Activated CD8-positive, alpha-beta memory T cell treated with anti-CD3 and anti-CD28 coated beads, Interleukin-2, amount 10 ng/mL, durations not matched to agents 7 days and 5 days (primary cell): ENCODE data around the gene PHC2. TPM values are rescaled to one million over a fixed set of nuclear protein-coding genes. Genes with fewer than 3 reads are reported as not detected.
A peak's percentile ranks its signal among the peaks of the same experiment; 100 is the strongest.

Experiments used
- ATAC-seq: fragments of 150-1000 bp; cut with Tn5 transposase; one replicate; pipeline ENCODE4 v1.10.0; 2021; ENCODE audit warnings: moderate library complexity
- CTCF ChIA-PET: fragments of 350-600 bp; sonication (Branson Sonifier 250); formaldehyde crosslinking; loops from one replicate; lab custom pipeline; 2021; ENCODE audit warnings: antibody characterized with exemption; lab: Charles Lee
- DNase-seq: peaks from one replicate; pipeline ENCODE4 v3.0.0-alpha.2; 2020
- H3K27ac Mint-ChIP-seq: one replicate; pipeline ENCODE4 v1.8.0; 2021; ENCODE audit warnings: mild to moderate bottlenecking, mixed read lengths
- H3K27me3 Mint-ChIP-seq: one replicate; pipeline ENCODE4 v1.8.0; 2021; ENCODE audit warnings: mixed read lengths
- H3K36me3 Mint-ChIP-seq: one replicate; pipeline ENCODE4 v1.8.0; 2021; ENCODE audit warnings: mild to moderate bottlenecking, mixed read lengths
- H3K4me1 Mint-ChIP-seq: one replicate; pipeline ENCODE4 v1.8.0; 2021; ENCODE audit warnings: mixed read lengths
- H3K4me3 Mint-ChIP-seq: one replicate; pipeline ENCODE4 v1.8.0; 2021; ENCODE audit warnings: mild to moderate bottlenecking, moderate library complexity, mixed read lengths
- H3K9me3 Mint-ChIP-seq: one replicate; pipeline ENCODE4 v1.8.0; 2022; ENCODE audit warnings: low read depth, mixed read lengths
- total RNA-seq, 2 experiments: library from RNA; stranded (reverse); gene quantifications; one replicate each; pipeline ENCODE4 v1.2.3, GENCODE V29; 2021

Gene PHC2
- total RNA-seq, 2 experiments from 2014 or later = 36.4 to 43.0 TPM

- Mint-ChIP-seq H3K36me3 (peaks cover under 1% of the 10 kb centered on the region), H3K27me3 (no peaks in the 10 kb centered on the region), H3K4me1 (peaks cover 15% of the 10 kb centered on the region), H3K4me3 (no peak overlapping the region), H3K9me3 (no peaks in the 10 kb centered on the region), H3K27ac (no peak overlapping the region)
- ATAC-seq (no peak), DNase-seq (no peak)
- CTCF ChIA-PET = interaction anchor here (1.3 kb wide), 1 partner anchor 58 kb away, joined by 4 read pairs; no protein-coding TSS in a partner anchor
Measured at GRCh38 chr1:33353531-33353930, 77.4 kb downstream of the PHC2 start.

- Mint-ChIP-seq H3K27ac (no peak overlapping the region), H3K36me3 (peaks cover 13% of the 10 kb centered on the region), H3K27me3 (no peaks in the 10 kb centered on the region), H3K4me3 (no peak overlapping the region), H3K4me1 (peaks cover 38% of the 10 kb centered on the region), H3K9me3 (no peaks in the 10 kb centered on the region)
- CTCF ChIA-PET = interaction anchor here (0.9 to 3.1 kb wide), 5 partner anchors 9 to 121 kb away, joined by 3 to 17 read pairs (median 4); no protein-coding TSS in a partner anchor
- no peak for DNase-seq
- ATAC-seq = no peak
Measured at GRCh38 chr1:33351281-33351660, 79.6 kb downstream of the PHC2 start.

GRCh38 chr1:33350611-33351280 is 80.1 kb downstream of the PHC2 start:
- H3K4me1 Mint-ChIP-seq = peaks cover 40% of the 10 kb centered on the region
- peak overlapping the region; percentile 91 for H3K27ac Mint-ChIP-seq
- no peaks in the 10 kb centered on the region for H3K27me3 Mint-ChIP-seq
- no peak for DNase-seq
- peak overlapping the region; percentile 86 for H3K4me3 Mint-ChIP-seq
- CTCF ChIA-PET = interaction anchor here (1.0 to 3.1 kb wide), 7 partner anchors 9 to 223 kb away, joined by 3 to 17 read pairs (median 4); no protein-coding TSS in a partner anchor
- H3K36me3 Mint-ChIP-seq = peaks cover 13% of the 10 kb centered on the region
- no peak for ATAC-seq
- no peaks in the 10 kb centered on the region for H3K9me3 Mint-ChIP-seq

- Mint-ChIP-seq H3K9me3 (no peaks in the 10 kb centered on the region), H3K4me3 (peak overlapping the region; percentile 86), H3K36me3 (peaks cover 13% of the 10 kb centered on the region), H3K4me1 (peaks cover 43% of the 10 kb centered on the region), H3K27me3 (no peaks in the 10 kb centered on the region), H3K27ac (peak overlapping the region; percentile 91)
- CTCF ChIA-PET = interaction anchor here (0.6 to 3.1 kb wide), 10 partner anchors 10 to 737 kb away, joined by 3 to 17 read pairs (median 3); no protein-coding TSS in a partner anchor
- ATAC-seq = peak; percentile 88
- DNase-seq = peak; percentile 83
Measured at GRCh38 chr1:33349778-33350610, 80.9 kb downstream of the PHC2 start.

GRCh38 chr1:33349081-33349759 is 81.7 kb downstream of the PHC2 start:
- CTCF ChIA-PET = interaction anchor here (0.6 to 3.1 kb wide), 9 partner anchors 13 to 736 kb away, joined by 3 to 17 read pairs (median 3); no protein-coding TSS in a partner anchor
- H3K4me1 Mint-ChIP-seq = peaks cover 44% of the 10 kb centered on the region

GRCh38 chr1:33348676-33349080 is 82.2 kb downstream of the PHC2 start:
- Mint-ChIP-seq H3K27ac (peak overlapping the region; percentile 89), H3K36me3 (peaks cover 16% of the 10 kb centered on the region), H3K4me3 (peak overlapping the region; percentile 77), H3K4me1 (peaks cover 49% of the 10 kb centered on the region), H3K27me3 (no peaks in the 10 kb centered on the region), H3K9me3 (no peaks in the 10 kb centered on the region)
- no peak for ATAC-seq
- no peak for DNase-seq
- CTCF ChIA-PET = interaction anchor here (1.4 kb wide), 1 partner anchor 53 kb away, joined by 9 read pairs; no protein-coding TSS in a partner anchor

More at GRCh38 chr1:33349081-33349759, 81.7 kb downstream of the PHC2 start:
- H3K9me3 Mint-ChIP-seq = no peaks in the 10 kb centered on the region
- peak; percentile 46 for ATAC-seq
- peak; percentile 70 for DNase-seq
- peaks cover 14% of the 10 kb centered on the region for H3K36me3 Mint-ChIP-seq
- peak overlapping the region; percentile 89 for H3K27ac Mint-ChIP-seq
- peak overlapping the region; percentile 77 for H3K4me3 Mint-ChIP-seq
- H3K27me3 Mint-ChIP-seq = no peaks in the 10 kb centered on the region

- ATAC-seq = no peak
- H3K9me3 Mint-ChIP-seq = no peaks in the 10 kb centered on the region
Measured at GRCh38 chr1:33348194-33348593, 82.7 kb downstream of the PHC2 start.

GRCh38 chr1:33347650-33347992 is 83.3 kb downstream of the PHC2 start:
- Mint-ChIP-seq H3K9me3 (no peaks in the 10 kb centered on the region), H3K27ac (no peak overlapping the region), H3K4me1 (peaks cover 52% of the 10 kb centered on the region), H3K4me3 (peak overlapping the region; percentile 42), H3K36me3 (peaks cover 17% of the 10 kb centered on the region), H3K27me3 (no peaks in the 10 kb centered on the region)
- DNase-seq = no peak
- CTCF ChIA-PET = interaction anchor here (0.8 to 1.6 kb wide), 3 partner anchors 16 to 52 kb away, joined by 3 to 9 read pairs (median 5); no protein-coding TSS in a partner anchor
- no peak for ATAC-seq

More at GRCh38 chr1:33348194-33348593, 82.7 kb downstream of the PHC2 start:
- DNase-seq = no peak
- CTCF ChIA-PET = interaction anchor here (0.8 to 1.4 kb wide), 2 partner anchors 16 to 53 kb away, joined by 3 to 9 read pairs; no protein-coding TSS in a partner anchor
- peaks cover 17% of the 10 kb centered on the region for H3K36me3 Mint-ChIP-seq
- peaks cover 52% of the 10 kb centered on the region for H3K4me1 Mint-ChIP-seq
- peak overlapping the region; percentile 77 for H3K4me3 Mint-ChIP-seq
- no peak overlapping the region for H3K27ac Mint-ChIP-seq
- H3K27me3 Mint-ChIP-seq = no peaks in the 10 kb centered on the region

- ATAC-seq = no peak
- H3K27ac Mint-ChIP-seq = peak overlapping the region; percentile 13
- CTCF ChIA-PET = interaction anchor here (0.8 to 1.6 kb wide), 2 partner anchors 17 to 51 kb away, joined by 3 to 5 read pairs; no protein-coding TSS in a partner anchor
- DNase-seq = no peak
- H3K9me3 Mint-ChIP-seq = no peaks in the 10 kb centered on the region
- H3K36me3 Mint-ChIP-seq = peaks cover 17% of the 10 kb centered on the region
- peak overlapping the region; percentile 42 for H3K4me3 Mint-ChIP-seq
- H3K27me3 Mint-ChIP-seq = no peaks in the 10 kb centered on the region
- peaks cover 54% of the 10 kb centered on the region for H3K4me1 Mint-ChIP-seq
Measured at GRCh38 chr1:33346927-33347649, 83.8 kb downstream of the PHC2 start.

- H3K27me3 Mint-ChIP-seq = no peaks in the 10 kb centered on the region
- H3K27ac Mint-ChIP-seq = peak overlapping the region; percentile 13
- H3K4me1 Mint-ChIP-seq = peaks cover 54% of the 10 kb centered on the region
- H3K4me3 Mint-ChIP-seq = peak overlapping the region; percentile 42
- DNase-seq (no peak), ATAC-seq (no peak)
- CTCF ChIA-PET = interaction anchor here (1.6 kb wide), 1 partner anchor 51 kb away, joined by 5 read pairs; no protein-coding TSS in a partner anchor
- peaks cover 17% of the 10 kb centered on the region for H3K36me3 Mint-ChIP-seq
- H3K9me3 Mint-ChIP-seq = no peaks in the 10 kb centered on the region
Measured at GRCh38 chr1:33346533-33346926, 84.4 kb downstream of the PHC2 start.

GRCh38 chr1:33344896-33345560 is 85.9 kb downstream of the PHC2 start:
- ATAC-seq (no peak), DNase-seq (no peak)
- peaks cover 17% of the 10 kb centered on the region for H3K36me3 Mint-ChIP-seq
- no peak overlapping the region for H3K4me3 Mint-ChIP-seq
- H3K27me3 Mint-ChIP-seq = no peaks in the 10 kb centered on the region
- no peak overlapping the region for H3K27ac Mint-ChIP-seq
- CTCF ChIA-PET = interaction anchor here (1.5 kb wide), 1 partner anchor 47 kb away, joined by 4 read pairs; no protein-coding TSS in a partner anchor
- H3K9me3 Mint-ChIP-seq = no peaks in the 10 kb centered on the region
- H3K4me1 Mint-ChIP-seq = peaks cover 41% of the 10 kb centered on the region

- CTCF ChIA-PET = no interaction called here
- no peak overlapping the region for H3K4me3 Mint-ChIP-seq
- H3K4me1 Mint-ChIP-seq = peaks cover 39% of the 10 kb centered on the region
- no peak for ATAC-seq
- no peak overlapping the region for H3K27ac Mint-ChIP-seq
- no peaks in the 10 kb centered on the region for H3K27me3 Mint-ChIP-seq
- H3K9me3 Mint-ChIP-seq = no peaks in the 10 kb centered on the region
- peaks cover 17% of the 10 kb centered on the region for H3K36me3 Mint-ChIP-seq
- no peak for DNase-seq
Measured at GRCh38 chr1:33343539-33343938, 87.4 kb downstream of the PHC2 start.
